ENCODE results near the gene CD80.

The CD80 gene

DNA sequence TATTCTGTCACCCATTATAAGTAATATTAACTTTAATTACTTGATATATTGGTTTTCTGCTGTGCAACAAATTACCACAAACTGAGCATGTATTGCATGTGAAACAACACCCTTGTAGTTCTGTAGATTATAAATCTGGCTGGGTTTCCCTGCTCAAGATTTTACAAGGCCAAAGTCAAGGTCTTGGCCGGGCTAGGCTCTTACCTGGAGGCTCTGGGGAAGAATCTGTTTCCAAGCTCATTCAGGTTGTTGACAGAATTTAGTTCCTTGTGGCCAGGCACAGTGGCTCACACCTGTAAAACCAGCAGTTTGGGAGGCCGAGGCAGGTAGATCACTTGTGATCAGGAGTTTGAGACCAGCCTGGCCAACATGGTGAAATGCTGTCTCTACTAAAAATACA is 44.8 kb downstream of the CD80 start:
- no peak for ATAC-seq
- no peak for TF ChIP-seq ZFP3 (CRISPR knock-in tag; IDR thresholded peaks at IDR 0.05)
- no peak for TF ChIP-seq PPARA (CRISPR knock-in tag; IDR thresholded peaks at IDR 0.05; ENCODE audit: borderline replicate concordance)
- no peak for TF ChIP-seq GLIS3 (CRISPR knock-in tag; IDR thresholded peaks at IDR 0.05)
- TF ChIP-seq ZNF70 (CRISPR knock-in tag; IDR thresholded peaks at IDR 0.05) = no peak
- TF ChIP-seq ESRRG (CRISPR knock-in tag; IDR thresholded peaks at IDR 0.05) = no peak
- TF ChIP-seq ARNTL (CRISPR knock-in tag; IDR thresholded peaks at IDR 0.05; ENCODE audit: borderline replicate concordance, low read depth) = no peak
- TF ChIP-seq ZNF565 (CRISPR knock-in tag; conservative IDR thresholded peaks at IDR 0.05; ENCODE audit: low read depth) = no peak
- TF ChIP-seq, protein P1, sequence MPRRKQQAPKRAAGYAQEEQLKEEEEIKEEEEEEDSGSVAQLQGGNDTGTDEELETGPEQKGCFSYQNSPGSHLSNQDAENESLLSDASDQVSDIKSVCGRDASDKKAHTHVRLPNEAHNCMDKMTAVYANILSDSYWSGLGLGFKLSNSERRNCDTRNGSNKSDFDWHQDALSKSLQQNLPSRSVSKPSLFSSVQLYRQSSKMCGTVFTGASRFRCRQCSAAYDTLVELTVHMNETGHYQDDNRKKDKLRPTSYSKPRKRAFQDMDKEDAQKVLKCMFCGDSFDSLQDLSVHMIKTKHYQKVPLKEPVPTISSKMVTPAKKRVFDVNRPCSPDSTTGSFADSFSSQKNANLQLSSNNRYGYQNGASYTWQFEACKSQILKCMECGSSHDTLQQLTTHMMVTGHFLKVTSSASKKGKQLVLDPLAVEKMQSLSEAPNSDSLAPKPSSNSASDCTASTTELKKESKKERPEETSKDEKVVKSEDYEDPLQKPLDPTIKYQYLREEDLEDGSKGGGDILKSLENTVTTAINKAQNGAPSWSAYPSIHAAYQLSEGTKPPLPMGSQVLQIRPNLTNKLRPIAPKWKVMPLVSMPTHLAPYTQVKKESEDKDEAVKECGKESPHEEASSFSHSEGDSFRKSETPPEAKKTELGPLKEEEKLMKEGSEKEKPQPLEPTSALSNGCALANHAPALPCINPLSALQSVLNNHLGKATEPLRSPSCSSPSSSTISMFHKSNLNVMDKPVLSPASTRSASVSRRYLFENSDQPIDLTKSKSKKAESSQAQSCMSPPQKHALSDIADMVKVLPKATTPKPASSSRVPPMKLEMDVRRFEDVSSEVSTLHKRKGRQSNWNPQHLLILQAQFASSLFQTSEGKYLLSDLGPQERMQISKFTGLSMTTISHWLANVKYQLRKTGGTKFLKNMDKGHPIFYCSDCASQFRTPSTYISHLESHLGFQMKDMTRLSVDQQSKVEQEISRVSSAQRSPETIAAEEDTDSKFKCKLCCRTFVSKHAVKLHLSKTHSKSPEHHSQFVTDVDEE (CRISPR knock-in tag; IDR thresholded peaks at IDR 0.05) = no peak
- no peak for TF ChIP-seq ISL1 (CRISPR knock-in tag; IDR thresholded peaks at IDR 0.05)
- no peak for TF ChIP-seq RARB (CRISPR knock-in tag; IDR thresholded peaks at IDR 0.05)
- TF ChIP-seq ZC3H10 (CRISPR knock-in tag; IDR thresholded peaks at IDR 0.05) = no peak
- TF ChIP-seq PATZ1 (CRISPR knock-in tag; IDR thresholded peaks at IDR 0.05; ENCODE audit: borderline replicate concordance) = no peak

GRCh38 chr3:119510690-119511089 is 48.7 kb downstream of the CD80 start:
- TF ChIP-seq GLIS3 (CRISPR knock-in tag; IDR thresholded peaks at IDR 0.05) (no peak), ZFP3 (CRISPR knock-in tag; IDR thresholded peaks at IDR 0.05) (no peak), ISL1 (CRISPR knock-in tag; IDR thresholded peaks at IDR 0.05) (no peak), OSR1 (CRISPR knock-in tag; IDR thresholded peaks at IDR 0.05) (no peak), ESRRG (CRISPR knock-in tag; IDR thresholded peaks at IDR 0.05) (no peak), ZFP30 (CRISPR knock-in tag; IDR thresholded peaks at IDR 0.05) (no peak), ARNTL (CRISPR knock-in tag; IDR thresholded peaks at IDR 0.05; ENCODE audit: borderline replicate concordance, low read depth) (no peak), SNAI2 (CRISPR knock-in tag; IDR thresholded peaks at IDR 0.05) (no peak), CSDC2 (CRISPR knock-in tag; IDR thresholded peaks at IDR 0.05) (no peak), PPARA (CRISPR knock-in tag; IDR thresholded peaks at IDR 0.05; ENCODE audit: borderline replicate concordance) (no peak)
- no peak for ATAC-seq

- TF ChIP-seq ZNF8 (CRISPR knock-in tag; IDR thresholded peaks at IDR 0.05) (no peak), ZFP30 (CRISPR knock-in tag; IDR thresholded peaks at IDR 0.05) (no peak), ZC3H10 (CRISPR knock-in tag; IDR thresholded peaks at IDR 0.05) (no peak)
- ATAC-seq = no peak
Observed at GRCh38 chr3:119508172-119508845, 51.1 kb downstream of the CD80 start.

DNA sequence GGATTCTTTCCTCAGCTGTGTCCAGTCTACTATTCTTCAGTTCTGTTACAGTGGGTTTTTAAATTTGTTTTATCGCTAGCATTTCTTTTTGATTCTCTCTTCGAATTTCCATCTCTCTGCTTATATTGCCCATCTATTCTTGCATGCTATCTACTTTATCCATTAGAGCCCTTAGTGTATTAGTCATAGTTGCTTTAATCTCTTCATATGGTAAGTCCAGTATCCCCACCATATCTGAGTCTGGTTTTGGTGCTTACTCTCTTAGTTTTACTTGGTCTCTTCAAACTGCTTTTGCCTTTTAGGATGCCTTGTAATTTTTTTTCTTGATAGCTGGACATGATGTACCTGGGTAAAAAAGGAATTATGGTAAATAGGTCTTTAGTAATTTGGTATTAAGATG is 52.0 kb downstream of the CD80 start:
- no peak for ATAC-seq
- TF ChIP-seq PPARA (CRISPR knock-in tag; IDR thresholded peaks at IDR 0.05; ENCODE audit: borderline replicate concordance) (no peak), ZFP3 (CRISPR knock-in tag; IDR thresholded peaks at IDR 0.05) (no peak), ZNF8 (CRISPR knock-in tag; IDR thresholded peaks at IDR 0.05) (no peak), SNAI2 (CRISPR knock-in tag; IDR thresholded peaks at IDR 0.05) (no peak), CSDC2 (CRISPR knock-in tag; IDR thresholded peaks at IDR 0.05) (no peak), ZNF565 (CRISPR knock-in tag; conservative IDR thresholded peaks at IDR 0.05; ENCODE audit: low read depth) (no peak), ZNF70 (CRISPR knock-in tag; IDR thresholded peaks at IDR 0.05) (no peak), ZFP30 (CRISPR knock-in tag; IDR thresholded peaks at IDR 0.05) (no peak), CSRNP3 (CRISPR knock-in tag; IDR thresholded peaks at IDR 0.05) (no peak), GLIS3 (CRISPR knock-in tag; IDR thresholded peaks at IDR 0.05) (no peak)

- no peak for ATAC-seq
- TF ChIP-seq, protein P2, sequence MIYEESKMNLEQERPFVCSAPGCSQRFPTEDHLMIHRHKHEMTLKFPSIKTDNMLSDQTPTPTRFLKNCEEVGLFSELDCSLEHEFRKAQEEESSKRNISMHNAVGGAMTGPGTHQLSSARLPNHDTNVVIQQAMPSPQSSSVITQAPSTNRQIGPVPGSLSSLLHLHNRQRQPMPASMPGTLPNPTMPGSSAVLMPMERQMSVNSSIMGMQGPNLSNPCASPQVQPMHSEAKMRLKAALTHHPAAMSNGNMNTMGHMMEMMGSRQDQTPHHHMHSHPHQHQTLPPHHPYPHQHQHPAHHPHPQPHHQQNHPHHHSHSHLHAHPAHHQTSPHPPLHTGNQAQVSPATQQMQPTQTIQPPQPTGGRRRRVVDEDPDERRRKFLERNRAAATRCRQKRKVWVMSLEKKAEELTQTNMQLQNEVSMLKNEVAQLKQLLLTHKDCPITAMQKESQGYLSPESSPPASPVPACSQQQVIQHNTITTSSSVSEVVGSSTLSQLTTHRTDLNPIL (CRISPR knock-in tag; IDR thresholded peaks at IDR 0.05; ENCODE audit: low read depth) = no peak
- TF ChIP-seq PATZ1 (CRISPR knock-in tag; IDR thresholded peaks at IDR 0.05; ENCODE audit: borderline replicate concordance) = no peak
- no peak for TF ChIP-seq RARB (CRISPR knock-in tag; IDR thresholded peaks at IDR 0.05)
- TF ChIP-seq ZNF8 (CRISPR knock-in tag; IDR thresholded peaks at IDR 0.05) = no peak
- TF ChIP-seq SNAI2 (CRISPR knock-in tag; IDR thresholded peaks at IDR 0.05) = no peak
- TF ChIP-seq ISL1 (CRISPR knock-in tag; IDR thresholded peaks at IDR 0.05) = no peak
- TF ChIP-seq, protein P3, sequence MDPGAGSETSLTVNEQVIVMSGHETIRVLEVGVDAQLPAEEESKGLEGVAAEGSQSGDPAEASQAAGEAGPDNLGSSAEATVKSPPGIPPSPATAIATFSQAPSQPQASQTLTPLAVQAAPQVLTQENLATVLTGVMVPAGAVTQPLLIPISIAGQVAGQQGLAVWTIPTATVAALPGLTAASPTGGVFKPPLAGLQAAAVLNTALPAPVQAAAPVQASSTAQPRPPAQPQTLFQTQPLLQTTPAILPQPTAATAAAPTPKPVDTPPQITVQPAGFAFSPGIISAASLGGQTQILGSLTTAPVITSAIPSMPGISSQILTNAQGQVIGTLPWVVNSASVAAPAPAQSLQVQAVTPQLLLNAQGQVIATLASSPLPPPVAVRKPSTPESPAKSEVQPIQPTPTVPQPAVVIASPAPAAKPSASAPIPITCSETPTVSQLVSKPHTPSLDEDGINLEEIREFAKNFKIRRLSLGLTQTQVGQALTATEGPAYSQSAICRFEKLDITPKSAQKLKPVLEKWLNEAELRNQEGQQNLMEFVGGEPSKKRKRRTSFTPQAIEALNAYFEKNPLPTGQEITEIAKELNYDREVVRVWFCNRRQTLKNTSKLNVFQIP (CRISPR knock-in tag; IDR thresholded peaks at IDR 0.05; ENCODE audit: borderline replicate concordance, low read depth) = no peak
- no peak for TF ChIP-seq ARNTL (CRISPR knock-in tag; IDR thresholded peaks at IDR 0.05; ENCODE audit: borderline replicate concordance, low read depth)
Observed at GRCh38 chr3:119506631-119507030, 52.8 kb downstream of the CD80 start.
